HL-60 (cell line): ENCODE data around the gene POLR2F.

Experiments
- GABPA ChIP-seq: IDR thresholded peaks from 2 replicates; pipeline ENCODE4 v1.6.1; 2012; ENCODE audit warnings: low read depth
- POLR2AphosphoS5 ChIP-seq: IDR thresholded peaks from 2 replicates; pipeline ENCODE4 v1.6.1; 2012; ENCODE audit warnings: low read depth
- REST ChIP-seq: IDR thresholded peaks from 2 replicates; pipeline ENCODE4 v1.6.1; 2012; ENCODE audit warnings: low read depth; ENCODE audit not compliant: insufficient replicate concordance
- SPI1 ChIP-seq: IDR thresholded peaks from 2 replicates; pipeline ENCODE4 v1.6.1; 2012; ENCODE audit warnings: low read depth, mild to moderate bottlenecking, borderline replicate concordance
- TF ChIP-seq, protein P1 (sequence below): IDR thresholded peaks from one replicate; pipeline ENCODE4 v1.5.1; 2011; ENCODE audit warnings: low read length, control low read depth, inconsistent platforms; ENCODE audit not compliant: insufficient read depth

- TF ChIP-seq, protein P1, sequence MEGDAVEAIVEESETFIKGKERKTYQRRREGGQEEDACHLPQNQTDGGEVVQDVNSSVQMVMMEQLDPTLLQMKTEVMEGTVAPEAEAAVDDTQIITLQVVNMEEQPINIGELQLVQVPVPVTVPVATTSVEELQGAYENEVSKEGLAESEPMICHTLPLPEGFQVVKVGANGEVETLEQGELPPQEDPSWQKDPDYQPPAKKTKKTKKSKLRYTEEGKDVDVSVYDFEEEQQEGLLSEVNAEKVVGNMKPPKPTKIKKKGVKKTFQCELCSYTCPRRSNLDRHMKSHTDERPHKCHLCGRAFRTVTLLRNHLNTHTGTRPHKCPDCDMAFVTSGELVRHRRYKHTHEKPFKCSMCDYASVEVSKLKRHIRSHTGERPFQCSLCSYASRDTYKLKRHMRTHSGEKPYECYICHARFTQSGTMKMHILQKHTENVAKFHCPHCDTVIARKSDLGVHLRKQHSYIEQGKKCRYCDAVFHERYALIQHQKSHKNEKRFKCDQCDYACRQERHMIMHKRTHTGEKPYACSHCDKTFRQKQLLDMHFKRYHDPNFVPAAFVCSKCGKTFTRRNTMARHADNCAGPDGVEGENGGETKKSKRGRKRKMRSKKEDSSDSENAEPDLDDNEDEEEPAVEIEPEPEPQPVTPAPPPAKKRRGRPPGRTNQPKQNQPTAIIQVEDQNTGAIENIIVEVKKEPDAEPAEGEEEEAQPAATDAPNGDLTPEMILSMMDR: no peak
- no peak for TF ChIP-seq REST
- TF ChIP-seq GABPA: no peak
- no peak for TF ChIP-seq POLR2AphosphoS5
- no peak for TF ChIP-seq SPI1
Observed at GRCh38 chr22:37916311-37916710, 37.2 kb upstream of the POLR2F start.
